Measurements from ENCODE around the gene IL17B.

Gene IL17B

DNA sequence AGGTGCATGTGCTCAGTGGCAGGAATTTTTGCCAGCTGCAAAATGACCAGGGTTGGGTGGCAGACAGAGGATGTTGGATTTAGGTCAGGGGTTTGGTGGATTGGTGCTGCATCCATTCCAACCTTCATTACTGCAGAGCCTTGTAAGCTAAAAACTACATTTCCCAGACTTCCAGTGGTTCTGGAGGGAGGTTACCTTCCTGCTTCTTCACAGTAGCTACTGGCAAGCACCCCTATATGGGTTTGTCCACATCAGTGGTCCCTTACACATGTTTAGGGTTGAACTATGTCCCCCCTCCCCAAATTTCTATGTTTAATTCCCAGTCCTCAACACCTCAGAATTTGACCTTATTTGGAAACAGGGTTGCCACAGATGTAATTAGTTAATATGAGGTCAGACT, 20.7 kb upstream of the IL17B start:
- no peak for TF ChIP-seq TCF12 (IDR thresholded peaks at IDR 0.05; ENCODE audit: low read depth)
- no peak for TF ChIP-seq TAF1 (IDR thresholded peaks at IDR 0.05; ENCODE audit: low read depth)
- no peak for TF ChIP-seq CREB1 (IDR thresholded peaks at IDR 0.05; ENCODE audit: low read depth)
- TF ChIP-seq, protein P1, sequence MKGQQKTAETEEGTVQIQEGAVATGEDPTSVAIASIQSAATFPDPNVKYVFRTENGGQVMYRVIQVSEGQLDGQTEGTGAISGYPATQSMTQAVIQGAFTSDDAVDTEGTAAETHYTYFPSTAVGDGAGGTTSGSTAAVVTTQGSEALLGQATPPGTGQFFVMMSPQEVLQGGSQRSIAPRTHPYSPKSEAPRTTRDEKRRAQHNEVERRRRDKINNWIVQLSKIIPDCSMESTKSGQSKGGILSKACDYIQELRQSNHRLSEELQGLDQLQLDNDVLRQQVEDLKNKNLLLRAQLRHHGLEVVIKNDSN (IDR thresholded peaks at IDR 0.05) = no peak
- TF ChIP-seq EGR1 (IDR thresholded peaks at IDR 0.05) = no peak
- TF ChIP-seq TEAD4 (IDR thresholded peaks at IDR 0.05) = no peak
- no peak for TF ChIP-seq RAD21 (IDR thresholded peaks at IDR 0.05; ENCODE audit: low read depth)
- TF ChIP-seq, protein P2, sequence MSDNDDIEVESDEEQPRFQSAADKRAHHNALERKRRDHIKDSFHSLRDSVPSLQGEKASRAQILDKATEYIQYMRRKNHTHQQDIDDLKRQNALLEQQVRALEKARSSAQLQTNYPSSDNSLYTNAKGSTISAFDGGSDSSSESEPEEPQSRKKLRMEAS (IDR thresholded peaks at IDR 0.05) = no peak
- TF ChIP-seq YY1 (IDR thresholded peaks at IDR 0.05; ENCODE audit: low read depth) = no peak
- no peak for TF ChIP-seq FOXM1 (IDR thresholded peaks at IDR 0.05; ENCODE audit: borderline replicate concordance, low read depth)
- TF ChIP-seq NFIC (IDR thresholded peaks at IDR 0.05) = no peak
- TF ChIP-seq ZBTB7A (IDR thresholded peaks at IDR 0.05; ENCODE audit: low read depth) = no peak
- TF ChIP-seq, protein P3, sequence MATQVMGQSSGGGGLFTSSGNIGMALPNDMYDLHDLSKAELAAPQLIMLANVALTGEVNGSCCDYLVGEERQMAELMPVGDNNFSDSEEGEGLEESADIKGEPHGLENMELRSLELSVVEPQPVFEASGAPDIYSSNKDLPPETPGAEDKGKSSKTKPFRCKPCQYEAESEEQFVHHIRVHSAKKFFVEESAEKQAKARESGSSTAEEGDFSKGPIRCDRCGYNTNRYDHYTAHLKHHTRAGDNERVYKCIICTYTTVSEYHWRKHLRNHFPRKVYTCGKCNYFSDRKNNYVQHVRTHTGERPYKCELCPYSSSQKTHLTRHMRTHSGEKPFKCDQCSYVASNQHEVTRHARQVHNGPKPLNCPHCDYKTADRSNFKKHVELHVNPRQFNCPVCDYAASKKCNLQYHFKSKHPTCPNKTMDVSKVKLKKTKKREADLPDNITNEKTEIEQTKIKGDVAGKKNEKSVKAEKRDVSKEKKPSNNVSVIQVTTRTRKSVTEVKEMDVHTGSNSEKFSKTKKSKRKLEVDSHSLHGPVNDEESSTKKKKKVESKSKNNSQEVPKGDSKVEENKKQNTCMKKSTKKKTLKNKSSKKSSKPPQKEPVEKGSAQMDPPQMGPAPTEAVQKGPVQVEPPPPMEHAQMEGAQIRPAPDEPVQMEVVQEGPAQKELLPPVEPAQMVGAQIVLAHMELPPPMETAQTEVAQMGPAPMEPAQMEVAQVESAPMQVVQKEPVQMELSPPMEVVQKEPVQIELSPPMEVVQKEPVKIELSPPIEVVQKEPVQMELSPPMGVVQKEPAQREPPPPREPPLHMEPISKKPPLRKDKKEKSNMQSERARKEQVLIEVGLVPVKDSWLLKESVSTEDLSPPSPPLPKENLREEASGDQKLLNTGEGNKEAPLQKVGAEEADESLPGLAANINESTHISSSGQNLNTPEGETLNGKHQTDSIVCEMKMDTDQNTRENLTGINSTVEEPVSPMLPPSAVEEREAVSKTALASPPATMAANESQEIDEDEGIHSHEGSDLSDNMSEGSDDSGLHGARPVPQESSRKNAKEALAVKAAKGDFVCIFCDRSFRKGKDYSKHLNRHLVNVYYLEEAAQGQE (IDR thresholded peaks at IDR 0.05; ENCODE audit: low read depth) = no peak
- TF ChIP-seq EP300 (IDR thresholded peaks at IDR 0.05; ENCODE audit: borderline replicate concordance) = no peak
- no peak for TF ChIP-seq CEBPB (IDR thresholded peaks at IDR 0.05)

DNA sequence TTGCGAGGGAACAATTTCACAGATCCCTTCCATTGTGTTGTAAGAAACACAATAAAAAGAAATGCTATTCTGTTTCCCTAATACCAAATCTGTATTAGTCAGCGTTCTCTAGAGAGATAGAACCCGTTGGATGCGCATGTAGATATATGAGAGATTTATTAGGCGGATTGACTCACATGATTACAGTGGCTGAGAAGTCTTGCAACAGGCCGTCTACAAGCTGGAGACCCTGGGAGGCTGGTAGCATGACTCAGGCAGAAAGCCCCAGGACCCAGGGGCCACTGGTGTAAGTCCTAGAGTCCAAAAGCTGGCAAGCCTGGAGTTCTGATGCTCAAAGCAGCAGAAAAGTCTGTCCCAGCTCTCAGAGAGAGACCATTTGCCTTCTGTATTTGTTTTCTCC, 18.4 kb upstream of the IL17B start:
- no peak for TF ChIP-seq CEBPB (IDR thresholded peaks at IDR 0.05)
- no peak for TF ChIP-seq EGR1 (IDR thresholded peaks at IDR 0.05)
- no peak for TF ChIP-seq YY1 (IDR thresholded peaks at IDR 0.05; ENCODE audit: low read depth)
- TF ChIP-seq, protein P1 (IDR thresholded peaks at IDR 0.05) = no peak
- TF ChIP-seq, protein P2 (IDR thresholded peaks at IDR 0.05) = no peak
- no peak for TF ChIP-seq NFIC (IDR thresholded peaks at IDR 0.05)
- TF ChIP-seq, protein P3 (IDR thresholded peaks at IDR 0.05; ENCODE audit: low read depth) = no peak
- no peak for TF ChIP-seq TEAD4 (IDR thresholded peaks at IDR 0.05)
- no peak for TF ChIP-seq ZBTB7A (IDR thresholded peaks at IDR 0.05; ENCODE audit: low read depth)
- TF ChIP-seq FOXM1 (IDR thresholded peaks at IDR 0.05; ENCODE audit: borderline replicate concordance, low read depth) = no peak
- no peak for TF ChIP-seq RAD21 (IDR thresholded peaks at IDR 0.05; ENCODE audit: low read depth)
- no peak for TF ChIP-seq TAF1 (IDR thresholded peaks at IDR 0.05; ENCODE audit: low read depth)
- no peak for TF ChIP-seq TCF12 (IDR thresholded peaks at IDR 0.05; ENCODE audit: low read depth)
- no peak for TF ChIP-seq CREB1 (IDR thresholded peaks at IDR 0.05; ENCODE audit: low read depth)

DNA sequence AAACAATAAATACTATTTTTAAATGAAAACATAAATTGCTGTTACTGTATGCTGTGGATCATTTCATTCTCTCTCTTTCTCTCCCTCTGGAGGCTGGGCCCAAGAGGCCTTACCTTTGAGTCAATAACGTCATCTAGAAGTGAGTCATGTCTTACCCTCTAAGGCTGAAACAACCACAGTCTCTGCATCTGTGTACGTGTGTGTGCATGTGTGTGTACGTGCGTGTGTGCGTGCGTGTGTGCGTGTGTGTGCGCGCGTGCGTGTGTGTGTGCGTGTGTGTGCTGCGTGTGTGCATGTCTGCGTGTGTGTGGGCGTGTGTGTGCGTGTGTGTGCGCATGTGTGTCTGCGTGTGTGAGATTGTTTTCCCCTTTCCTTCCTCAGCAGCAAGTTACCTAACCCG, 13.6 kb upstream of the IL17B start:
- TF ChIP-seq NFIC (IDR thresholded peaks at IDR 0.05) = no peak
- TF ChIP-seq EGR1 (IDR thresholded peaks at IDR 0.05) = no peak
- no peak for TF ChIP-seq EP300 (IDR thresholded peaks at IDR 0.05; ENCODE audit: borderline replicate concordance)
- TF ChIP-seq, protein P2 (IDR thresholded peaks at IDR 0.05) = no peak
- TF ChIP-seq TCF12 (IDR thresholded peaks at IDR 0.05; ENCODE audit: low read depth) = no peak
- TF ChIP-seq CREB1 (IDR thresholded peaks at IDR 0.05; ENCODE audit: low read depth) = no peak
- no peak for TF ChIP-seq TAF1 (IDR thresholded peaks at IDR 0.05; ENCODE audit: low read depth)
- TF ChIP-seq, protein P3 (IDR thresholded peaks at IDR 0.05; ENCODE audit: low read depth) = no peak
- TF ChIP-seq RAD21 (IDR thresholded peaks at IDR 0.05; ENCODE audit: low read depth) = no peak
- TF ChIP-seq ZBTB7A (IDR thresholded peaks at IDR 0.05; ENCODE audit: low read depth) = no peak
- TF ChIP-seq TEAD4 (IDR thresholded peaks at IDR 0.05) = no peak
- no peak for TF ChIP-seq YY1 (IDR thresholded peaks at IDR 0.05; ENCODE audit: low read depth)
- no peak for TF ChIP-seq CEBPB (IDR thresholded peaks at IDR 0.05)
- TF ChIP-seq, protein P1 (IDR thresholded peaks at IDR 0.05) = no peak

All from Ishikawa (cell line).